ENCODE measurements around the gene POLA2. TPM values are rescaled to one million over a fixed set of nuclear protein-coding genes. Genes with fewer than 3 reads are reported as not detected.
A peak's percentile ranks its signal among the peaks of the same experiment; 100 is the strongest.

Gene POLA2
- total RNA-seq, 4 donors from 2014 or later: 7.6 to 11.3 (median 10.4) TPM

DNA sequence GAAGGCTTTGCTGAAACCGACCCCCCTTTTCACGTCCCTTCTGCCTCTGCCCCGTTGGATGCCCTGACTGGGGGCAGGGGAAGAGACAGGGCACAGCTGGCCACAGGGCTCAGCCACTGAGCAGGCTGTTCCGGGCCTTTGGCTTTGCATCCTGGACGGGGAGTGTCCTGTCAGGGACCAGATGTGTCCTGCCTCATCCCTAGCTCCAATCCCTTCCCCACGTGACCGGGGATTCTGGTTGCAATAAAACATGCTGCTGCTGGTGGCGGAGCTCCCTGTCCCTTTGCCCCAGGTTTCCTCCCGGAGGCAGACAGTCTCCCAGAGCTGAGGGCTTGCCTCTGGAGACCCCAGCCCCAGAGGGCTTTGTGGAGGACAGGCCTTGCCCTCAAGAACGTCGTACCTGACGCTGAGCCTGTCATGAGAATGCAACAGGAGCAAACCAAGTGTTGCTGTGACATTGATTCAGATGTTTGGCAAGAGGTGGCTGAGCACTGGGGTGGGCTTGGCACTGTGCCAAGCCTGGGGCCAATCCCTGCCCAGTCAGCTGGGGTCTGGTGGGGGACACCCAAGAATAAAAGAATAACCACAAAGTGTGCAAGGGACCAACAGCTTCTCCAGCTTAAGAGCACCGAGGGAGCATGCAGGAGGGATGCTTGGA is 60.2 kb downstream of the POLA2 start:
- TF ChIP-seq, protein P1, sequence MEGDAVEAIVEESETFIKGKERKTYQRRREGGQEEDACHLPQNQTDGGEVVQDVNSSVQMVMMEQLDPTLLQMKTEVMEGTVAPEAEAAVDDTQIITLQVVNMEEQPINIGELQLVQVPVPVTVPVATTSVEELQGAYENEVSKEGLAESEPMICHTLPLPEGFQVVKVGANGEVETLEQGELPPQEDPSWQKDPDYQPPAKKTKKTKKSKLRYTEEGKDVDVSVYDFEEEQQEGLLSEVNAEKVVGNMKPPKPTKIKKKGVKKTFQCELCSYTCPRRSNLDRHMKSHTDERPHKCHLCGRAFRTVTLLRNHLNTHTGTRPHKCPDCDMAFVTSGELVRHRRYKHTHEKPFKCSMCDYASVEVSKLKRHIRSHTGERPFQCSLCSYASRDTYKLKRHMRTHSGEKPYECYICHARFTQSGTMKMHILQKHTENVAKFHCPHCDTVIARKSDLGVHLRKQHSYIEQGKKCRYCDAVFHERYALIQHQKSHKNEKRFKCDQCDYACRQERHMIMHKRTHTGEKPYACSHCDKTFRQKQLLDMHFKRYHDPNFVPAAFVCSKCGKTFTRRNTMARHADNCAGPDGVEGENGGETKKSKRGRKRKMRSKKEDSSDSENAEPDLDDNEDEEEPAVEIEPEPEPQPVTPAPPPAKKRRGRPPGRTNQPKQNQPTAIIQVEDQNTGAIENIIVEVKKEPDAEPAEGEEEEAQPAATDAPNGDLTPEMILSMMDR (IDR thresholded peaks at IDR 0.05): no peak
- no peak for TF ChIP-seq POLR2A (IDR thresholded peaks at IDR 0.05)
- Histone ChIP-seq H3K27me3 (no peaks in the 10 kb centered on the region), H3K9me3 (no peaks in the 10 kb centered on the region), H3K27ac (peak overlapping the region in 1 of 3 donors; percentile 28), H3K4me1 (peaks cover 8 to 14% of the 10 kb centered on the region in 2 donors), H3K36me3 (peaks cover 19 to 20% of the 10 kb centered on the region in 2 donors), H3K4me3 (replicated peaks in 1 of 3) (no peak overlapping the region)
- intact Hi-C loops (cut with DNase I): no loop called here
- WGBS, 2 donors: 76 to 78% methylated on average over 11 to 13 of the region's 13 CpGs
- DNase-seq: peak in 1 of 2 donors; percentile 36

DNA sequence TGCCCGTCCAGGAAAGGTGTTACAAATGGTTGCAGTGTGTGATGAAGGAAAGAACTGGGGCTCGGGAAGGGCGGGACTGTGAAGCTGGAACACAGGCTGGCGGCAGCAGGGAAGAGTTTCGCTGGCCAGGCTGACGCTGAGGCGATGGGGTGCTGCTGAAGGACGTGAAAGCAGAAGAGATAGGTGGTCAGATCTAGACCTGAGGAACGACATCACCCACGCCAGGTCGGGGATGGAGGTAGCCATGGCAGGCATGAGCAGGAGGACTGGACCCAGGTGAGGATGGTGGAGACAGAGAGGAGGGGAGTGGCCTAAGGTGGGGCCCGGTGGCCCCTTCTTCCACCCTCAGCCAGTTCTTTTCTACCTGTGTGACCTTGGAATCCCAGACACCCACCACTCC is 62.1 kb downstream of the POLA2 start:
- no peak overlapping the region for H3K4me3 ChIP-seq (replicated peaks in 1 of 3)
- H3K9me3 ChIP-seq: no peaks in the 10 kb centered on the region
- H3K27me3 ChIP-seq: no peaks in the 10 kb centered on the region
- 72 to 74% methylated on average over 12 of the region's 12 CpGs for WGBS, 2 donors
- H3K27ac ChIP-seq: no peak overlapping the region
- peaks cover 0 to 4% of the 10 kb centered on the region in 2 donors for H3K4me1 ChIP-seq
- TF ChIP-seq, protein P1 (IDR thresholded peaks at IDR 0.05): no peak
- TF ChIP-seq POLR2A (IDR thresholded peaks at IDR 0.05): peak in 1 of 2 donors; percentile 3
- no peak for DNase-seq
- peaks cover 19 to 20% of the 10 kb centered on the region in 2 donors for H3K36me3 ChIP-seq
- intact Hi-C loops (cut with DNase I): no loop called here

DNA sequence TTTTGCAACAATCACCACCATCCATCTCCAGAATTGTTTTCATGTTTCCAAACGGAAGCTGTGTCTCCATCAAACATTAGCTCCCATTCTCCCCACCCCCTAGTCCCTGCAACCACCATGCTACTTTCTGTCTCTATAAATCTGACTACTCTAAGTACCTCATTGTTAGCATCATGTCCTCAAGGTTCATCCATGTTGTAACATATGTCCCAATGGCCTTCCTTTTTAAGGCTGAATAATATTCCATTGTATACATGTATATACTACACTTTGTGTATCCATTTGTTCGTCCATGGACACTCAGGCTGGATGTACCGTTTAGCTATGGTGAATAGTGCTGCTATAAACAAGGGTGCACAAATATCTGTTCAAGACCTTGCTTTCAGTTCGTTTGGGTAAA is 63.7 kb downstream of the POLA2 start:
- no peaks in the 10 kb centered on the region for H3K27me3 ChIP-seq
- no peak for DNase-seq
- no peak overlapping the region for H3K4me3 ChIP-seq (replicated peaks in 1 of 3)
- H3K9me3 ChIP-seq: no peaks in the 10 kb centered on the region
- intact Hi-C loops (cut with DNase I): no loop called here
- peaks cover 4% of the 10 kb centered on the region in 2 donors for H3K4me1 ChIP-seq
- no peak for TF ChIP-seq POLR2A (IDR thresholded peaks at IDR 0.05)
- TF ChIP-seq, protein P1 (IDR thresholded peaks at IDR 0.05): no peak
- peaks cover 19% of the 10 kb centered on the region in 2 donors for H3K36me3 ChIP-seq
- H3K27ac ChIP-seq: no peak overlapping the region
- WGBS, 2 donors: 86 to 89% methylated on average over 4 of the region's 4 CpGs

DNA sequence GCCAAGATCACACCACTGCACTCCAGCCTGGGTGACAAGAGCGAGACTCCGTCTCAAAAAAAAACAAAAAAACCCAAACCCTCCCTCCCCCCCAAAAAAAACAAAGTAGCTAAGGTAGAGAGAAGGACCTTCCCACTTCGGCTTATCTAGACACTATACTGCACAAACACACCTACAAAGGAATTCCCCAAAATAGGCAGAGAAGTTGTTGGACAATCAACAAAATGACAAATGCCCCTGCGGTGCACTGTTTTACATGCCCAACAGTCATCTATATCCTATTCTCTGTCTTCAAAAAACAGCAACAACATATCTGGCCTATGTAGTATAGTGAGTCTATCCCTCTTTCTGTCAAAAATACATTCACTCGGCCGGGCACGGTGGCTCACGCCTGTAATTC is 65.3 kb downstream of the POLA2 start:
- no peak for DNase-seq
- H3K4me1 ChIP-seq: peaks cover 4% of the 10 kb centered on the region in 2 donors
- intact Hi-C loops (cut with DNase I): no loop called here
- TF ChIP-seq, protein P1 (IDR thresholded peaks at IDR 0.05): no peak
- TF ChIP-seq POLR2A (IDR thresholded peaks at IDR 0.05): no peak
- H3K4me3 ChIP-seq (replicated peaks in 1 of 3): no peak overlapping the region
- no peak overlapping the region for H3K27ac ChIP-seq
- H3K27me3 ChIP-seq: no peaks in the 10 kb centered on the region
- WGBS, 2 donors: 75 to 80% methylated on average over 8 of the region's 8 CpGs
- no peaks in the 10 kb centered on the region for H3K9me3 ChIP-seq
- peaks cover 3 to 4% of the 10 kb centered on the region in 2 donors for H3K36me3 ChIP-seq

DNA sequence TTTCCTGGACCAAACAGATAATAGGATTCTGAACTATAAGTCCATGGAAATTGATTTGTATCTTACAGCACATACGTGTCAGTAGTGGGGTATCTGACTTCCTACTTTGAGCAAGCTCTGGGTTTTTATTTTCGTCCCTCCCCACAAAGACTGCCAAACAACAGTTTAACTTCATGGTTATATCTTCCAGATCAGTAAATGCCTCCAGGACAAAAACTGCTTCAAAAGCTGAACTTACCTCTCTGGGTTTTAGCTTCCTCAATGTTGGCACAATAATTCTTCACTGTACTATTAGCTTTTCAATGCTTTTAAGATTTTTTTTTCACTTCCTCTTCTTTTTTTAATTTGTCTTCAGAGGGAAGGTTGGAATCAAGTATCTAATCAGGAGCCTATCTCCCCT is 67.7 kb downstream of the POLA2 start:
- Histone ChIP-seq H3K4me1 (peaks cover 4 to 6% of the 10 kb centered on the region in 2 donors), H3K36me3 (no peaks in the 10 kb centered on the region), H3K27me3 (no peaks in the 10 kb centered on the region), H3K9me3 (no peaks in the 10 kb centered on the region), H3K4me3 (replicated peaks in 1 of 3) (no peak overlapping the region), H3K27ac (peak overlapping the region in 1 of 3 donors; percentile 27)
- intact Hi-C loops (cut with DNase I): no loop called here
- 68 to 78% methylated on average over 2 of the region's 2 CpGs for WGBS, 2 donors
- TF ChIP-seq, protein P1 (IDR thresholded peaks at IDR 0.05): no peak
- no peak for TF ChIP-seq POLR2A (IDR thresholded peaks at IDR 0.05)
- no peak for DNase-seq

All from thyroid gland (tissue), 4 donors.